ENCODE data around the gene MOB2. TPM values are rescaled to one million over a fixed set of nuclear protein-coding genes. Genes with fewer than 3 reads are reported as not detected.

MOB2 gene
- total RNA-seq, 1 donor from 2014 or later: 31.3 TPM

GRCh38 chr11:1421291-1421690, 65.3 kb downstream of the MOB2 start:
- TF ChIP-seq CTCF (IDR thresholded peaks at IDR 0.05; ENCODE audit: unreplicated experiment): no peak
- no peak overlapping the region for H3K4me3 Mint-ChIP-seq
- peaks cover 7% of the 10 kb centered on the region for H3K9me3 Mint-ChIP-seq
- no peaks in the 10 kb centered on the region for H3K4me1 Mint-ChIP-seq
- peaks cover 1% of the 10 kb centered on the region for H3K27me3 Mint-ChIP-seq (ENCODE audit: low read depth)
- DNase-seq (ENCODE audit: low spot score in 2 of 2, unreplicated experiment in 2 of 2): no peak
- H3K36me3 Mint-ChIP-seq: peaks cover 10% of the 10 kb centered on the region
- no peak overlapping the region for H3K27ac Mint-ChIP-seq

GRCh38 chr11:1419811-1420210, 66.8 kb downstream of the MOB2 start:
- no peak overlapping the region for H3K4me3 Mint-ChIP-seq
- no peak for TF ChIP-seq CTCF (IDR thresholded peaks at IDR 0.05; ENCODE audit: unreplicated experiment)
- H3K36me3 Mint-ChIP-seq: peaks cover 10% of the 10 kb centered on the region
- H3K27ac Mint-ChIP-seq: no peak overlapping the region
- H3K9me3 Mint-ChIP-seq: peaks cover 8% of the 10 kb centered on the region
- H3K27me3 Mint-ChIP-seq (ENCODE audit: low read depth): peaks cover 1% of the 10 kb centered on the region
- no peaks in the 10 kb centered on the region for H3K4me1 Mint-ChIP-seq
- DNase-seq (ENCODE audit: low spot score in 2 of 2, unreplicated experiment in 2 of 2): no peak

Other genes with a start within 250 kb of the MOB2 start
- 40.4 to 43.9 TPM (median 43.2 TPM) in 3 replicates for gene TOLLIP, start 177.1 kb downstream of the MOB2 start, total RNA-seq
- 4.6 to 6.8 TPM (median 4.9 TPM) in 3 replicates for gene BRSK2, start 96.8 kb downstream of the MOB2 start, total RNA-seq
- gene DUSP8, start 85.5 kb upstream of the MOB2 start, total RNA-seq: 7.8 to 9.1 TPM (median 8.9 TPM) in 3 replicates
- not detected in 3 replicates for gene KRTAP5-1, start 98.5 kb upstream of the MOB2 start, total RNA-seq
- not detected in 3 replicates for gene KRTAP5-2, start 111.5 kb upstream of the MOB2 start, total RNA-seq
- gene KRTAP5-3, start 121.7 kb upstream of the MOB2 start, total RNA-seq: not detected in 3 replicates
- gene KRTAP5-4, start 135.4 kb upstream of the MOB2 start, total RNA-seq: not detected in 3 replicates
- not detected in 3 replicates for gene KRTAP5-5, start 143.0 kb upstream of the MOB2 start, total RNA-seq
- not detected in 3 replicates for gene KRTAP5-6, start 210.4 kb upstream of the MOB2 start, total RNA-seq

All from mesothelial cell of epicardium (in vitro differentiated cells).